HG02973 (cell line): ENCODE data around the gene SLC35B2.

ENCODE experiments used
- ATAC-seq: cut with Tn5 transposase; IDR thresholded peaks from one replicate; pipeline ENCODE4 v1.9.1; 2021; ENCODE audit warnings: moderate library complexity; ENCODE audit not compliant: unreplicated experiment

SLC35B2 gene

GRCh38 chr6:44269178-44269920 is 12.0 kb upstream of the SLC35B2 start:
- ATAC-seq = no peak

- ATAC-seq = no peak
Measured at GRCh38 chr6:44268095-44268628, 10.8 kb upstream of the SLC35B2 start.

- ATAC-seq = no peak
Measured at GRCh38 chr6:44267252-44267651, 9.9 kb upstream of the SLC35B2 start.

GRCh38 chr6:44266347-44266746 is 9.0 kb upstream of the SLC35B2 start:
- ATAC-seq = peak; percentile 24

- no peak for ATAC-seq
Measured at GRCh38 chr6:44265722-44266233, 8.4 kb upstream of the SLC35B2 start.

GRCh38 chr6:44265007-44265721 is 7.8 kb upstream of the SLC35B2 start, which contains the start of gene NFKBIE:
NFKBIE (minus strand) TSS chr6:44265551; CDS start chr6:44265346, 205 bp downstream.
- ATAC-seq = peak; percentile 33

GRCh38 chr6:44264154-44265006 is 7.1 kb upstream of the SLC35B2 start:
- no peak for ATAC-seq

- ATAC-seq = no peak
Measured at GRCh38 chr6:44263354-44264100, 6.2 kb upstream of the SLC35B2 start.

- no peak for ATAC-seq
Measured at GRCh38 chr6:44262467-44263353, 5.4 kb upstream of the SLC35B2 start.

- ATAC-seq = no peak
Measured at GRCh38 chr6:44261581-44261980, 4.3 kb upstream of the SLC35B2 start.

GRCh38 chr6:44260451-44261297 is 3.3 kb upstream of the SLC35B2 start:
- ATAC-seq = no peak

GRCh38 chr6:44260011-44260410 is 2.7 kb upstream of the SLC35B2 start:
- no peak for ATAC-seq

GRCh38 chr6:44258921-44259320 is 1.6 kb upstream of the SLC35B2 start:
- no peak for ATAC-seq

GRCh38 chr6:44258325-44258863 is 1.1 kb upstream of the SLC35B2 start:
- no peak for ATAC-seq

- peak; percentile 13 for ATAC-seq
Measured at GRCh38 chr6:44257753-44258324, 511 bp upstream of the SLC35B2 start.

GRCh38 chr6:44256775-44257024 is 628 bp downstream of the SLC35B2 start:
- no peak for ATAC-seq

GRCh38 chr6:44255871-44256774 is 1.2 kb downstream of the SLC35B2 start:
- ATAC-seq = no peak
